NCI-H748 (cell line): Measurements from ENCODE around the gene SMOC2.

Source experiments
- DNase-seq: peaks from one replicate; lab custom pipeline; 2025; ENCODE audit not compliant: unreplicated experiment; lab: John Stamatoyannopoulos, UW

The SMOC2 gene

DNA sequence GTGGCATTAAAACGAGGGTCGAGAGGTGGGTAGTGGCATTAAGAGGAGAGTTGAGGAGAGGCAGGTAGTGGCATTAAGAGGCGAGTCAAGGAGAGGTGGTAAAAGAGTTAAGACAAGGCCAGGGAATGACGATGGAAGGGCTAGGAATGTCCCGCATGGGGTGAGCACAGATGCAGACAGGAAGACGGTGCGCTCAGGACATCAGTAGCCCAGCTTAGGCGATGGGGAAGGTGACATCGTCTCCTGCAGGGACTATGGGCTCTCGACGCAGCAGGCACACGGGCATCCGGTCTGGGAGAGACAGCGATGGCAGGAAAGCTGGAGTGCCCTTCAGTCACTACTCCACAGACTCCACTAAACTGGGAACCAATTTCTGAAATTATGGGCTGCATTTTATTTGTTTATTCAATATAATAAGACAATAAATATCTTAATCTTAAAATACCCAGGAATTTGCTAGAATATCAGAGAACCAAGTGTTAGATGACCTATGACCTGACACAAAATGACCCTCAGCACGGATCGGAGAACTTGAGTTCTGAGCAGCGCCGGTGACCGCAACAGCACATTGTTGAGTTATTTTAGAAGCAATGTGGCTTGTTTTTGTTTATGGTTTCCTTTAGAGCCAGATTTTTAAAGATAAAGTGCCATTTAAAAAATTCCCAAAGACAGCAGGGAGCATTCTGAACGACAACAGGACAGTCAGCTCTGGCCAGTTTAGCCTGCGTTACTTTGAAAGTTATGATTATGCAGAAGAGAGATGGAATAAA lies 177.7 kb downstream of the SMOC2 start:
- no peak for DNase-seq

DNA sequence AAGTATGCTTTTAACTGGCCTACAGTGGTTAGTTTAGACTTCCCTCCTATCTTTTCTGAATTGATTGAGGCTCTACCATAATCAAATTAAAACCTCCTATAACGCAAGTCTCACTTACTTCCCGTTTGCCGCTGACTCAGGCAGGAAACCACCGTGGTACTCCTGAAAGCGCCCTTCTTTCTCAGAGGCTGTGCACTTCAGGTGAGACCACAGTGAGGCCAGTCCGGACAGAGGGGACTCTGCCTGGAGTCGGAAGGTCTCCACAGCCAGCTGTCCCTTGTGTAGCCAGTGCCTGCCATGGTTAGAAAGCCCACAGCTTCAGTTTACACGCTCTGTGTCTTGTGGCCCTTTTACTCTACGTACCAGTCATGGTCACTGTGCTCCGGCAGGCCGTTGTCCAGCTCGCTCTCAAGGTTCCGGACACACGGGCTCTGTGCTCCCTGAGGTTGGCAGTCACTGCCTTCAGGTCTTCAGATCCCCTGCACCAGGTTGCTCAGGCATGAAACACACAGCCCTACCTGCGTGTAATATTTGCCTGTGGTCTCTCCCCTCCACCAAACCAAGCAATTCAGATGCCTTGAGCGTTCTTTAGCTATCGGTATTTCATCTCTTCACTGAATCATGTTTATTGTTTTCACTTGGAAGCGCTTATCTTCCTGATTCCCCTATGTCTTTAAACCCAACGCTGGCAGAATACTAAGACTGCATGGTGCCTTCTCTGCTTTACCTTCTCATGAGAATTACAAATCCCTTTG lies 178.8 kb downstream of the SMOC2 start:
- DNase-seq, result no peak

DNA sequence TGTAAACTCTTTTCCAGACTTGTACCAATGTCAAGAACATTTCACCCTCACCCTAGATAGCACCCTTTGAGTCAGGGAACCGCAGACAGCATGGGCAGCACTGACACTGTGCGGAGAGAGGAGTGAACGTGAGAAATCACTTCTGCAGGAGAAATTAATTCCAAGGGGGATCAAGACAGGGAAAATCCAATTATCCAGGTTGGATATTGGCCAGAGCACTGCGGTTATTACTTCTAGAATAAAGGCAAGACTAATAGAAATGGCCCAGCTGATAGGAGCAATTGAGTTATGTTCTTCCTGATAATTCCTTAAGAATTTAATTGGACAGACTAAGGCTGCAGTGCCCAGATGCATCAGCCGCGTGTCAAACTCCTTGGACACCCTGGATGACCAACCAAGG lies 179.6 kb downstream of the SMOC2 start:
- DNase-seq, result no peak

DNA sequence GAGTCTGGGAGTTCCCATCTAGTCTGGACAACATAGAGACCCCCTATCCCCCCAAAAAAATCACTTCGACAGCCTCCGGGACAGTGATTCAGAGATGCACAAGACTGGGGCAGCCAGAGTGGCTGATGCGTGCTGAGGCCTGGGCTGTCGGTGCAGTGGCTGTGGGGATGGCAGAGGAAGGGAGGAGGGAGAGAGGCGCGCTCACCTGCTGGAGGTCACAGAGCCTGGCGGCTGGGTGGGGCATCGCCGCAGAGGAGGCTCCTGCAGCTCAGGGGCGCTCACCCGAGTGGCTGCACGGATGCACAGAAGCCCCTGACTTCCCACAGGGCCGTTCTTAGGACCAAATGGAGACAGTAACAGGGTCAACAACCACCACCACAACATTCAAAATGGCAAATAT lies 182.8 kb downstream of the SMOC2 start:
- peak; percentile 84 for DNase-seq

DNA sequence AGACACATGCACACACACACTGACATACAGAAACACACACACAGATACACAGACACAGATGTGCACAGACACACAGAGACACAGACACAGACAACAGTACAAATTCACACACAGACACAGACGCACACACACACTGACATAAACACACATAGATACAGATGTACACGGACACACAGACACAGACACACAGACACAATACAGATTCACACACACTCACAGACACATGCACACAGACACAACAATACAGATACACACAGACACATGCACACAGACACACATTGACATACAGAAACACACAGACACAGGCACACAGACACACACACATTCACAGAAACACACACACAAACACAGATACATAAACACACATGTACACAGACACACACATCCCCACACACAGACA lies 183.6 kb downstream of the SMOC2 start:
- no peak for DNase-seq

DNA sequence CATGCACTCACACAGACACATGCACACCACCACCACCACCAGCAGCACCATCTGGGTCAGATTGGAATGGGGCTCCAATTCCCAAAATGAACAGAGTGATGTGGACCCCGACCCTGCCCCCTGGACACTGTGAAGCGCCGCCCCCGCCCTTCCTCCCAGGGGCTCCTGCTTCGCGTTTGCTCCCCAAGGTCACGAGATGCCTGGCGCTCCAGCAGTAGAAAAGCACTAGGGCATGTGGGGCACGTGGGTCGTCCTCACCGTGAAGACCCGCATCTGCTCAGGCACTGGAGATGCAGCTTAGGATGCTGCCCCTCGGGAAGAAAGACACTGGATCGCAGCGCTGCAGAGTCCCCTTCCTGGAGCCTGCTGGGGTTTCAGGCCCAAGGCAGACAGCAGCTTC lies 184.0 kb downstream of the SMOC2 start:
- no peak for DNase-seq

DNA sequence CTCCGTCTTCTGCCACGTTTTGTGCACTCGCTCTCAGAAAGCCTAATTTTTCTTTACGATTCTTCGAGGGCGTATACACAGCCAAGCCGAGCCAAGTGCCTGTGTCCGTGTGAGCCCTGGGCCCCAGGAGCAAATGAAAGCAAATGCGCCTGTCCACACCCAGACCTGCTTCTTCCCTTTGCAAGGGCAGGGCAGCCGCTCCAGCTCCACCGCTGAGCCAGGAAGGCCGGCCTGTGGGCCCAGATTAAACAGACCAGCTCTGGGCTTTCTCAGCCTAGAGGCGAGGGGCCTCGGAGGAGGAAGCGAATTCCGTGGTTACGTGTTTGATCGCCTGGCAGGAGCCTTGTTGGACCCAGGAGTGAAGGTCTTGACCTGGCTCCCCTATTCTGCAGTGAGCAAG lies 184.6 kb downstream of the SMOC2 start:
- no peak for DNase-seq

DNA sequence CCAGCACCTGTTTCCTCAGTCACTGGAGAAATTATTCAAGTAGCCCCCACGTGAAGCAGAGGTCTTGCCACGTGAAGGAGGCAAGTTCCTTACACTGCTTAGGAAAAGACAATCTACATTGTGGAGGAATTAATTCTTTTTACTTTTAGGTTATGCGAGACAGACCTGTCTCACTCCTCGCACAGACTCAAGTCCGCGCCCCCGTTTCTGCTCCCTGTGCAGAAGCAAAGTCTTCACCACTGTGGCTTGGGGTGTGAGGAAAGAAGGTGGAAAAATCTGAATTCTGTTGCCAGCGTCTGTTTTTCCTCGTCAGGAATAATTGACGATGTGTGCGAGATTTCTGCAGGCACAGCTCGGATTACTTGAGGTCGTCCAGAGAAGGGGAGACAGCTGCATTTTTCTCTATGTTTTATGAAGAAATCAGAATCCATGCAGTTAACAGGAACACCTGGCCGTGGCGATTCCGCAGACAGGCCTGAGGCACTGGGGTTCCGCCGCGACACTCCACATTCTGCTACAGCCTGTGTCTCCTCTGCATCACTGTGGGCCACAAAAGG lies 185.1 kb downstream of the SMOC2 start:
- no peak for DNase-seq

DNA sequence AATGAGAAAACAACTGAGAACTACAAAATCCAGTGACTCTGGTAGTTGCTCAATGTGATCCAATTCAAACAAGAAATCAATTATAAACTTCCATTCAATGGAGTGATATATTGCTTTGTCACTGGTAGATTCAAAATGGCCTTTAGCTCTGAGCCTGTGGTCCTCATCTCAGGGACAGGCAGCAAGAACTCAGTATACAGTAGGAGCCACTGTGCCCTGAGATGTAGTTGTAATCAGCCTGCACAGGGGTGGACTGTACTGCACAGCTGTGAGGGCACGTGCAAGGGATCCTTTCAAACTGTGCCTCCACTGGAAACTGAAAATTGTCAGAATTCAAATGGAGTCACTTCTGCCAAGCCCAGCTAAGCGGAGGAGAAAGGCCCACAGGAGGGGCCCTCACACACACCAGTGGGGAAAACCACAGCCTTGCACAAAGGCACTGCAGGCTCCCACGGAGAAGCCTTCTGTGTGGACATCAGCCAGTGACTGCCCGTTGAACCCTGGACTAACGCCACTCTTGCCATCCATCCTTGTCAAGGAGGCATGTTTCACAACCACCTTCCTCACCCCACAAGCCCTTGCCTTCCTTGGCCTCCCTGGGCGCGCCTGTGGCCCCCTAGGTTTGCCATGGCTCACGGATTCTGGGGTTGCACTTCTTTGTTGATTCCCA lies 186.7 kb downstream of the SMOC2 start:
- no peak for DNase-seq

DNA sequence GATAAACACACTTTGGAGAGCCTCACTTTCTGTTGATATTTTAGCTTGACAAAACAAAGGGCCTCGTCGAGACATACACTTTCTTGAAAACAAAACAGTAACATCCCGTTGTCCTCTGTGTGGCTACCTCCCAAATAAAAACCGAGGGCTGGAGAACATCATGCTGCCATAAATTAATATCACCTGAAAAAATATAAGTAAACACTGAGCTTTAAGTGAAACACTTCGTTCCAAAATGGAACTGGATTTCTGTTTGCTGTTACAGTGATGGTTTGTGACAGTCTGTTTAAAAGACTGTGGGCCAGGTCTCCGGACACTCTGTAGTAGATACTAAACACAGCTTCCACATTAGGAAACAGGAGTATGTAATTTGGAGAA lies 187.2 kb downstream of the SMOC2 start:
- DNase-seq, result no peak

DNA sequence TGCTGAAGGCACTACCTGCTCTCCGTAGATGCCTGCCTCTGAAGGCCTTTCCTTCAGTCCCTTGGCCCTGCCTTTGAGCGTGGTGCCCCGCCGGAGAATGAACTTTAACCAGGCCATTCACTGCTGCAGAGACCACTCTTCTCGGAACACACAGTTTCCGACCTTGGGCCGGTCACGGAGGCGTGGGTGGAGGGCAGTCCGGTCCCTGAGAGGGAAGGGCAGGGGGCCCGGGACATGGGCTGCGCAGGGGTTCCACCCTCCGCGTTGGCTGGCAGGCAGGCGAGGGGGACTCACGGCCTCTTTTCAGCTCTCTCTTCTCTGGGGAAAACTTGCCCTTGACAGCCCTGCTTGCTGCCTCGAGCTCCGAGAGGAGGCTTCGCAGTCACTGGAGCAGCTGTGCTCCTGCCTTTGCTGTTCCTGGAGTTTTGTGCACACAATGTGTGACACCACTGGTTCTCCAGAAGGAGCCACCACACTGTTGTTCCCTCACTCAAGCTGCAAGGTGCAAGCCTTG lies 187.8 kb downstream of the SMOC2 start:
- no peak for DNase-seq

DNA sequence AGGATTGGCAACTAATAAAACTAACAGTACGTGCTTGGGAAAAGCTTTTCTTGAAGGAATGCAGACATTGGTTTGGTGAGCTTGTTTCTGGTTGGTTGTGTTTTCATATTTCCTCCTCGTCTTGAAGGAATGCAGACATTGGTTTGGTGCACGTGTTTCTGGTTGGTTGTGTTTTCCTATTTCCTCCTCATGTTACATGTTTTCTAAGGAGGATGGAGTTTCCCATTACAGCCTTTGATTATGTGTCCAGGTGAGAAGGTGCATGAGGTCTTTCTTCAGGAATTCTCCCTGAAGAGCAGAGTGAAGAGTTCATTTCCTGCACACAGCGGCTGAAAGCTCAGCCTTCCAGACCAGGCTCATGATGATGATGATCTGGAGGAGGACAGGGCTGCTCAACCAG lies 190.6 kb downstream of the SMOC2 start:
- DNase-seq, result no peak

DNA sequence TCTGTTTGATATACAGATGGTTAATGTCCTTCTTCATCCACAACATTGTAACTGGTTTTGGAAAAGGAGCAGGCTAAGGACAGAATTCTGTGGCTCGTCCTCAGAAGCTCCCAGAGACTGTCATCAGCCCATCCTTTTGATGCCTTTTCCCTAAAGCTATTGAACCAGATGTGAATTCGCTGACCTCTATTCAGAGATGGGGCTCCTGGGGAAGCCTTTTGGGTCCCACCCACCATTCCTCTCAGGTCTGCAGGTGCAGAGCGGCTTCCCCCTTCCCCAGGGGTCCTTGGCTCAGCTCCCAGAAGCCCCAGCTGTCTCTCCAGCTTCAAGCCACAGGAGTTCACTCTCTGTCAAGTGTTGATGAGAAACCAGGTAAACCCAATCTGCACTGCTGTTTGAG lies 191.7 kb downstream of the SMOC2 start:
- peak; percentile 93 for DNase-seq

DNA sequence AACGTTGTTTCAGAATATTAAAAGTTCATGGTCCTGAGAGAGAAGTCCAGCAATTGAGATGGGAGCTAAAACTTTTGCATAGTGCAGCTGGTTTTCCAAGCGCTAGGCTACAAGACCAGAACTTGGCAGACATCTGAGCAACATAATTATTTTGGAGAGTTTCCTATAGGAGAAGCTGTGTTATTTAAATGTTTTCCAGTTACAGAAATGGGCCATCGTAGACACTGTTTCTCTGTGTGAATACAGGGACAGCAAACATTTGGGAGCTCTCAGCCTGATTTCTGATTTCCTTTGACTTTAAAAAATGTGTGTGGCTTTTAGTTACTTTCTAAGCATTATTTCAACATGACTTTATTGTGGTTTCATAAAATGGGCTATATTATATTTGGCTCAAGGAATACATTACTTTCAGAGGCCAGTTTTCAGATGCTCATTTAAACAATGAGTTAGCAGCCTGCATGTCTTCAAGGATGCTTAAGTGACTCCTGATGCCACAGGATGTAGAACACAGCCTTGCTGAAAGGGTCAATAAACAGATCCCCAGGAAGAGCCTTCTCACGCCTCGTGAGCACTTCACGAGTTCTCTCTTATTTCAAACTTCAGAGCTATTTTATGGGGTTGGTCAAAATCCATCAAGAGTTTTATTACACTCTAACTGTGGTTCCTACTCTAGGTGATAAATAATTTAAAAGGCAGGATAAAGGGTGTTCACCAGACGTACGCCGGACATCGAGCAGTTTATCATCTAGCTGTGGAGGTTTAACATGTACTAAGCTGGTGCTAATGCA lies 193.8 kb downstream of the SMOC2 start:
- DNase-seq, result no peak

DNA sequence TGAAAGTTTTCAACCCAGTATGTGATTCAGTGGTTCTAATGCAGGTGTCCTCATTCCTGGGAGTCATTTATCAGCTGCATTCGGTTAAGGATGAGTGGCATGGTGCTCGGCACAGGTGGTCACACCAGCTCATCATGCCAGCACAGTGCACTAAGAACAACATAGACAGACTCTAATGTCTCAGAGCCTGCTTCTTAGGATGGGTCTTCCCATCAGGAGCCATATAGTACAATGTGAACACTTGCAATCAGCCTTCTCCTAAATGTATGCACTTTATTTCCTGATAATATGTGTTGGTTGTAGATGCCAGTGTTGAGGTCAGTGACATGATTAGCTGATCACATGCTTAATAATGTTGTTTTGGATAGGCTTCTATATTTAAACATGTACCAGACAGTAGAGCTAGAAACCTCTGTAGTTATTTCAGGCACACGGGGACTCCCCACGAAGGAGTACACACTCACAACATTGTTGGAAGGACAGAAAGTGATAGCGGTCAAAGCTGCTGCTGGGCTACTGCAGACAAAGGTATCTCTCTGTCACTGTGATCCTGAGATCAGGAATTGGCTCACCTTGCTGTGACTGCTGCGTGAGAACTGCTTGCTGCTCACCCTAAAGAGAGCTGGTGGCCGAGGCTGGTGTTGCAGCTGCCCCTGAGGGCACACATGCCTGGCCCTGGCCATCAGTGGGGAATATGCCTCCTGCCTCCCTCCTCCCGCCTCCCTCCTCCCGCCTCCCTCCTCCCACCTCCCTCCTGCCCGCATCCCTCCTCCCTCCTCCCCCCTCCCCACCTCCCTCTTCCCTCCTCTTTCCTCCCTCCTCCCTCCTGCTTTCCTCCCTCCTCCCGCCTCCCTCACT lies 195.4 kb downstream of the SMOC2 start:
- peak; percentile 37 for DNase-seq

DNA sequence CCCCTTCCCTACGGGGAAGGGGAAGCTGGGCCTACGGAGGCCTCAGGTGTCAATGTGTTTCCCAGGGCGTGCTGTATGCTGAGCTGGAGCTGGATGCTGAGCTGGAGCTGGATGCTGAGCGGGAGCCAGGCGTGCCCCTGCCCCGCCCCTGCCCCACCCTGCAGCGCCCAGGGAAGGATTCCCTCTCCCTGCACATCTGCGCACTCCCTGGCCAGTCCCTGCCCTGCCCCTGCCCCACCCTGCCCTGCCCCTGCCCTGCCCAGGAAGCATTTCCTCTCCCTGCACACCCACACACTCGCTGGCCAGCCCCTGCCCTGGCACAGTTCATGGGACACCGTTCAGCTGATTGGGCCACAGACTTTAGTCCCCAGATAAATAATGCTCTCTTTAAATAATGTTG lies 196.8 kb downstream of the SMOC2 start:
- DNase-seq, result peak; percentile 78

DNA sequence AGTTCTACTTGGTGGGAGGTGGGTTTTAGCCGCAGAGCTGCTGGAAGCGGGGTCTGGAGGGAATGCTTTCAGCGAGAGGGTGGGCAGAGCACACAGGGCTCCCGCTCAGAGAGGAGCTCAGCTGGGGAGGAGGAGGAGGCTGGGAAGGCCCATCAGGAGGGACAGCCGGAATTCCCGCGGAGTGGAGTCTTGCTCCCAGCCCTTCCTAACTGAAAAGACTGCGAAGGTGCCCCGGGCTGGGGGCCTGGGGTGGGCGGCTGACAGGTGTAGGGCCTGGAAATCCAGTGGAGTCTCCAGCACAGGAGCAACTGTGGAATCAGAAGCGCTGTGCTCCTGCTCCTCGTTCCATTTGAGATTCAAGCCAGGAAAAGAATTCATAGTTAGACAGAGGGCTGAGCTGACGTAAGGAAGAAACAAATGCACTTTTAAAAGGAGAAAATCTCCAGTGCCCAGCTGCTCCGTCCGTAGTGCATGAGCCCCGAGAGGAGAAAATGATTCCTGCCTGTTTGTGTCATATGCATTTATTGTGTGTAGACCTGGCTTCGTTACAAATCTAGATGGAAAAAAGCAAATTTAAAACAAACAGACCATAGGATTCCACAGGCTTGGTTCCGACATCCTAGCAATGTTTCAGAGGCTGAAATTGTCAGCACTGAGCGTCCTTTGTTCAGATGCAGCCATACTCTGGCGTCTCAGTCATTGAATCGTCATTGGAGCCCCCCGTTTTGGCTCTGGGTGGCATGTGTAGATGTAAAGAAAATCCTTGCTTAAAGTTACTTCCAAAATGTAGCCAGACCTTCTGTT lies 197.7 kb downstream of the SMOC2 start:
- DNase-seq, result no peak

DNA sequence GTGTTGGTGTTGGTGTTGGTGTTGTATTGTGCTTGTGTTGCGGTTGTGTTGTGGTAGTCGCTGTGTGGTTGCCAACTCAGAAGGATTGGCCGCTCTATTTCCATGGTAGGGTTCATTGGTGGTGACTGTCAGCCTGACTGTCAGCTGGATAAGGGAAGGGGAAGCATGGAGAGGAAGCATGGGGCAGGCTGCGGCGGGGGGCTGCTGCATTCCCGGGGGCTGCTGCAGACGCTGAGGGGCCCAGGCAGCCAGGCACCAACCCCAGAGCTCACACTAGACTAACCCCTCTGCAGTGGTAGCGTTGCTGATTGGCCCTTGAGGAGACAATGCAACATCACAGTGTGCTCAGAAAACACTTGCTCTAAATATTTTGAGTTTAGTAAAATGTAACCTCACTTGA lies 199.2 kb downstream of the SMOC2 start:
- DNase-seq, result no peak

DNA sequence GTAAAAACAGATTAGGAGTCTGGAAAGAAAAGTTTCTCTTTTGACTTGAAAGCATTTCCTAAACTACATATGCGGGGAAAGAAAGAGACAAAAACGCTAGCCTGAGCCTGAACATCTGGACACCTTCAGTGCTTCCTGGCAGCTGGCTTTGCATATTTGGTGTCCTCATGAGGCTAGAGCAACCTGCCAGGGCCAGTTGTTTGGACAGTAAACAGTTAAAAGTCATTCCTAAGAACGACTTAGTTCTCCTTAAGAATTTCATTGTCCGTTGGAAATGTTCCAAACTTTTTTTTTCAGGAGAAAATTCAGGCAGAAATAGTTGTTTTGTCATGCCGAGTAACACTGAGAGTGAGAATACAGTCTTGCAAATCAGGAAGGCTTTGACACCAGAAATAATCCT lies 199.8 kb downstream of the SMOC2 start:
- DNase-seq, result no peak
